Sigmoid colon (tissue), 4 donors: ENCODE measurements around the gene ABCA13.

ENCODE experiments used
- CTCF ChIP-seq, 4 experiments: fragments of 450-650 bp in 3 of 4; fragments of 200-600 bp in 1 of 4; IDR thresholded peaks; one replicate each; pipeline ENCODE4 v1.5.1; 2016 to 2019; ENCODE audit warnings: antibody characterized with exemption in 4 of 4, mild to moderate bottlenecking in 3 of 4, moderate library complexity in 2 of 4
- POLR2AphosphoS5 ChIP-seq, 4 donors: sonication (generic); formaldehyde crosslinking; IDR thresholded peaks; one replicate each; pipeline ENCODE4 v1.6.1; 2017; ENCODE audit warnings: antibody characterized with exemption in 4 of 4

GRCh38 chr7:48130658-48131108 lies 40.6 kb upstream of the ABCA13 start:
- TF ChIP-seq CTCF (IDR thresholded peaks at IDR 0.05) (no peak), POLR2AphosphoS5 (IDR thresholded peaks at IDR 0.05) (no peak)
